Loucy (cell line): ENCODE data around the gene CD52.
A peak's percentile ranks its signal among the peaks of the same experiment; 100 is the strongest.
"Not testable (repeated sequence)": the region's sequence is repeated elsewhere in the genome, so short reads cannot be mapped to it uniquely, and the experiment has no call there.

ENCODE experiments used
- H2AFZ ChIP-seq: fragments of 200-600 bp; sonication (generic); 2 replicates; pipeline ENCODE4 v1.6.0; 2016; ENCODE audit warnings: antibody characterized with exemption, mild to moderate bottlenecking, low read length, moderate library complexity
- H3F3A ChIP-seq: fragments of 200-600 bp; 2 replicates; pipeline ENCODE4 v1.6.0; 2016; ENCODE audit warnings: antibody characterized with exemption, low read depth, mild to moderate bottlenecking
- H3K27me3 ChIP-seq: fragments of 200-600 bp; sonication (generic); 2 replicates; pipeline ENCODE4 v1.6.1; 2014; ENCODE audit warnings: low read length, mild to moderate bottlenecking; ENCODE audit not compliant: insufficient read depth, poor library complexity, severe bottlenecking
- H3K36me3 ChIP-seq: fragments of 200-600 bp; sonication (generic); 2 replicates; pipeline ENCODE4 v1.6.1; 2016; ENCODE audit warnings: low read length; ENCODE audit not compliant: insufficient read depth
- H3K4me1 ChIP-seq: fragments of 200-600 bp; sonication (generic); 2 replicates; pipeline ENCODE4 v1.5.1; 2014; ENCODE audit warnings: low read length, mild to moderate bottlenecking; ENCODE audit not compliant: insufficient read depth, poor library complexity, severe bottlenecking
- H3K4me2 ChIP-seq: fragments of 200-600 bp; sonication (generic); 2 replicates; pipeline ENCODE4 v1.6.0; 2014; ENCODE audit warnings: antibody characterized with exemption, low read length, low read depth, mild to moderate bottlenecking; ENCODE audit not compliant: poor library complexity, severe bottlenecking
- H3K4me3 ChIP-seq: fragments of 200-600 bp; sonication (generic); 2 replicates; pipeline ENCODE4 v1.5.1; 2014; ENCODE audit warnings: low read length, mild to moderate bottlenecking, mixed read lengths; ENCODE audit not compliant: poor library complexity, severe bottlenecking
- H3K79me2 ChIP-seq: fragments of 200-600 bp; sonication (generic); 2 replicates; pipeline ENCODE4 v1.6.1; 2014; ENCODE audit warnings: low read length; ENCODE audit not compliant: insufficient read depth
- H3K9ac ChIP-seq: fragments of 200-600 bp; sonication (generic); 2 replicates; pipeline ENCODE4 v1.6.0; 2014; ENCODE audit warnings: mild to moderate bottlenecking, low read depth, low read length, moderate library complexity; ENCODE audit not compliant: poor library complexity, severe bottlenecking
- H3K9me2 ChIP-seq: fragments of 200-600 bp; sonication (generic); replicated peaks from 2 replicates; pipeline ENCODE4 v1.6.1; 2016; ENCODE audit warnings: low read depth, low read length, mixed read lengths
- H3K9me3 ChIP-seq: fragments of 200-600 bp; sonication (generic); 2 replicates; pipeline ENCODE4 v1.6.1; 2014; ENCODE audit warnings: mild to moderate bottlenecking, antibody characterized with exemption, low read length, low read depth; ENCODE audit not compliant: insufficient read depth
- H4K20me1 ChIP-seq: fragments of 200-600 bp; sonication (generic); 2 replicates; pipeline ENCODE4 v1.6.0; 2014; ENCODE audit warnings: antibody characterized with exemption, low read length, mild to moderate bottlenecking; ENCODE audit not compliant: insufficient read depth, poor library complexity, severe bottlenecking
- EZH2phosphoT487 ChIP-seq: fragments of 200-600 bp; IDR thresholded peaks from 2 replicates; pipeline ENCODE4 v1.6.1; 2018; ENCODE audit warnings: antibody characterized with exemption, mild to moderate bottlenecking, moderate library complexity, borderline replicate concordance
- TF ChIP-seq, protein P1 (sequence below): fragments of 200-600 bp; sonication (generic); conservative IDR thresholded peaks from 2 replicates; pipeline ENCODE4 v1.5.1; 2014; ENCODE audit warnings: mild to moderate bottlenecking, antibody characterized with exemption, low read length

The CD52 gene

DNA sequence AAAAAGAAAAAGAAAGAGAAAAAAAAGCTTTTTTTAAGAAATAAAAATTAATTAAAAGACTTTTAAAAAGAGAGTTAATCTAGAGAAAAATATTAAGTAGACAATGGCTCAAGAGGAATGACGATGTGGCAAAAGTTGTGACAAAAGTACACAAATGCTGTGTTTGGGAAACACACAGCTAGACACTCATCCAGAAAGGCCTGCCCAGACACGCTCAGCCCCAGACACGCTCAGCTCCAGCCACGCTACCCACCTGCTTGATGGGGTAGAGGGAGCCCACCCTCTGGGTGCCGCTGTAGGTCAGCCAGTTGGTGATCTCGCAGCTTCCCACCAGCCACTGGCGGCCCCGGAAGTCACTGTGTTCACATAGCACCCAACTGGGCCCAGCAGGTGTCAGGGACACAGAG lies 10.2 kb downstream of the CD52 start:
- Histone ChIP-seq H4K20me1 (no peaks in the 10 kb centered on the region), H3K27me3 (no peaks in the 10 kb centered on the region), H3K36me3 (no peaks in the 10 kb centered on the region), H3K4me1 (no peaks in the 10 kb centered on the region), H3K4me3 (no peak overlapping the region), H3K4me2 (no peak overlapping the region), H3K9me2 (no peaks in the 10 kb centered on the region), H2AFZ (no peak overlapping the region), H3K9ac (no peak overlapping the region), H3K9me3 (no peaks in the 10 kb centered on the region), H3F3A (no peaks in the 10 kb centered on the region), H3K79me2 (no peaks in the 10 kb centered on the region)
- no peak for TF ChIP-seq EZH2phosphoT487
- TF ChIP-seq, protein P1, sequence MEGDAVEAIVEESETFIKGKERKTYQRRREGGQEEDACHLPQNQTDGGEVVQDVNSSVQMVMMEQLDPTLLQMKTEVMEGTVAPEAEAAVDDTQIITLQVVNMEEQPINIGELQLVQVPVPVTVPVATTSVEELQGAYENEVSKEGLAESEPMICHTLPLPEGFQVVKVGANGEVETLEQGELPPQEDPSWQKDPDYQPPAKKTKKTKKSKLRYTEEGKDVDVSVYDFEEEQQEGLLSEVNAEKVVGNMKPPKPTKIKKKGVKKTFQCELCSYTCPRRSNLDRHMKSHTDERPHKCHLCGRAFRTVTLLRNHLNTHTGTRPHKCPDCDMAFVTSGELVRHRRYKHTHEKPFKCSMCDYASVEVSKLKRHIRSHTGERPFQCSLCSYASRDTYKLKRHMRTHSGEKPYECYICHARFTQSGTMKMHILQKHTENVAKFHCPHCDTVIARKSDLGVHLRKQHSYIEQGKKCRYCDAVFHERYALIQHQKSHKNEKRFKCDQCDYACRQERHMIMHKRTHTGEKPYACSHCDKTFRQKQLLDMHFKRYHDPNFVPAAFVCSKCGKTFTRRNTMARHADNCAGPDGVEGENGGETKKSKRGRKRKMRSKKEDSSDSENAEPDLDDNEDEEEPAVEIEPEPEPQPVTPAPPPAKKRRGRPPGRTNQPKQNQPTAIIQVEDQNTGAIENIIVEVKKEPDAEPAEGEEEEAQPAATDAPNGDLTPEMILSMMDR = no peak

DNA sequence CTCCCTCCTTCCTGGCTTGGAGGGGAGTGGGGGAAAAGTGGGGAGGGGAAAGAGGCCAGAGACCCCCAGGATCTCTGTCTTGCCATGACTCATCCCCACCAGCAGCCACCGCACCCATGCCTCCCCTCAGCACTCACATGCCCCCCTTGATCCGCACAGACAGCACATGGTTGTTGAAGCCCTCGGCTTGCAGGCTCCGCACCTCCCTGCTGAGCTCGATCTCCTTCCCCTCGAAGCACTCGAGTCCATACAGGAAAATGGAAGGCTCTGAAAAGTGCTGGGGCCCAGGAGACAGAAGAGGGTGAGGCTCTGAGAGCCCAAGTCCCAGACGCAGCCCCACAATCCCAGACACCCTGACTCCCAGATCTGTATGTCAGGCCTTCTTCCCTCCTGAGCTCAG lies 10.8 kb downstream of the CD52 start:
- Histone ChIP-seq H3K9me2 (no peaks in the 10 kb centered on the region), H3K9me3 (no peaks in the 10 kb centered on the region), H3K27me3 (no peaks in the 10 kb centered on the region), H3K4me2 (no peak overlapping the region), H3K9ac (peak overlapping the region; percentile 28), H2AFZ (no peak overlapping the region), H3K4me1 (no peaks in the 10 kb centered on the region), H3K79me2 (no peaks in the 10 kb centered on the region), H3K36me3 (no peaks in the 10 kb centered on the region), H4K20me1 (no peaks in the 10 kb centered on the region), H3K4me3 (no peak overlapping the region), H3F3A (no peaks in the 10 kb centered on the region)
- TF ChIP-seq EZH2phosphoT487 = no peak
- TF ChIP-seq, protein P1 = no peak

DNA sequence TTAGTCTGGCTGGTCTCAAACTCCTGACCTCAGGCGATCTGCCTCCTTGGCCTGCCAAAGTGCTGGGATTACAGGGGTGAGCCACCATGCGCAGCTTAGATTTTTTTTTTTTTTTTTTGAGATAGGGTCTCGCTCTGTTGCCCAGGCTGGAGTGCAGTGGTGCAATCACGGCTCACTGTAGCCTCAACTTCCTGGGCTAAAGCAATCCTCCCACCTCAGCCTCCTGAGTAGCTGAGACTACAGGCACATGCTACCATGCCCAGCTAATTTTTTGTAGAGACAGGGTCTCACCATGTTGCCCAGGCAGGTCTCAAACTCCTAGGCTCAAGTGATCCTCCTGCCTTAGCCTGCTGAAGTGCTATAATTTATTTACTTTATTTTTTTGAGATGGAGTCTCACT lies 11.6 kb downstream of the CD52 start:
- H3K79me2 ChIP-seq, H3K4me2 ChIP-seq, H2AFZ ChIP-seq, H3K4me3 ChIP-seq, H3K9me2 ChIP-seq, H4K20me1 ChIP-seq, H3K36me3 ChIP-seq, H3F3A ChIP-seq, H3K27me3 ChIP-seq, H3K4me1 ChIP-seq, H3K9ac ChIP-seq, H3K9me3 ChIP-seq: not testable (repeated sequence)

DNA sequence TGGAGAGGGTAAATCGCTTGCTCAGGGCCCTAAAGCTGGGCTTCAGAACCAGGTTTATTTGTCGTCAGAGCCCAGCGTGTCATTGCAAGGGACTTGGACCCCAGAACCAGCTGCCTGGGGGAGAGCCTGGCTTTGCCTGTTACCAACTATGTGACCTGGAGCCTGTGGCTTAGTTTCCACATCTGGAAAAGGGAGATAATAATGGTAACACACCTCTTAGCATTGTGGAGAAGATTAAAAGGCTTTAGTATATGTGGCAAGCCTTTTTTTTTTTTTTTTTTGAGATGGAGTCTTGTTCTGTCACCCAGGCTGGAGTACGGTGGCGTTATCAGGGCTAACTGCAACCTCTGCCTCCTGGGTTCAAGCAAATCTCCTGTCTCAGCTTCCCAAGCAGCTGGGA lies 12.5 kb downstream of the CD52 start:
- Histone ChIP-seq H3K4me1 (no peaks in the 10 kb centered on the region), H3K9me3 (no peaks in the 10 kb centered on the region), H3K9ac (no peak overlapping the region), H3K27me3 (no peaks in the 10 kb centered on the region), H2AFZ (no peak overlapping the region), H3K4me3 (no peak overlapping the region), H3K36me3 (no peaks in the 10 kb centered on the region), H3K9me2 (no peaks in the 10 kb centered on the region), H4K20me1 (no peaks in the 10 kb centered on the region), H3K79me2 (no peaks in the 10 kb centered on the region), H3F3A (no peaks in the 10 kb centered on the region), H3K4me2 (no peak overlapping the region)
- no peak for TF ChIP-seq EZH2phosphoT487
- TF ChIP-seq, protein P1 = no peak

DNA sequence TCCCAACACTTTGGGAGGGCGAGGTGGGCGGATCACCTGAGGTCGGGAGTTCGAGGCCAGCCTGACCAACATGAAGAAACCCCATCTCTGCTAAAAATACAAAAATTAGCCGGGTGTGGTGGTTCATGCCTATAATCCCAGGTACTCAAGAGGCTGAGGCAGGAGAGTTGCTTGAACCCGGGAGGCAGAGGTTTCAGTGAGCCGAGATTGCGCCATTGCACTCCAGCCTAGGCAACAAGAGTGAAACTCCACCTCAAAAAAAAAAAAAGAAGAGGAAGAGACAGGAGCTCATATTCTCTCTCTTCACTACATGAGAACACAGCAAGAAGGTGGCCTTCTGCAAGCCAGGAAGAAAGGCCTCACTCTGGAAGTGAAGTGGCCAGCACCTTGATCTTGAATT lies 15.6 kb downstream of the CD52 start:
- not testable (repeated sequence) for H3K4me2 ChIP-seq, H3K4me3 ChIP-seq, H3F3A ChIP-seq, H3K79me2 ChIP-seq, H3K9me3 ChIP-seq, H3K36me3 ChIP-seq, H2AFZ ChIP-seq, H4K20me1 ChIP-seq, H3K9ac ChIP-seq, H3K27me3 ChIP-seq, H3K9me2 ChIP-seq
- H3K4me1 ChIP-seq = peaks cover 15% of the 10 kb centered on the region
